H1 (cell line): ENCODE data around the gene ANGPTL2. TPM values are rescaled to one million over a fixed set of nuclear protein-coding genes. Genes with fewer than 3 reads are reported as not detected.

Experiments used
- CTCF ChIA-PET: fragments of 300-600 bp; sonication (Branson Sonifier 250); formaldehyde crosslinking; loops from one replicate; lab custom pipeline; 2021; ENCODE audit not compliant: partially characterized antibody; lab: Charles Lee
- POLR2A ChIA-PET: fragments of 300-600 bp; sonication (Branson Sonifier 250); formaldehyde crosslinking; loops from one replicate; lab custom pipeline; 2021; ENCODE audit warnings: inconsistent platforms; ENCODE audit not compliant: partially characterized antibody; lab: Charles Lee
- DNase-seq, 2 experiments: peaks; one replicate each; pipeline versions ENCODE4 v3.0.0 to v3.0.0-alpha.2; 2010 to 2022; ENCODE audit warnings: low spot score in 2 of 2, low read depth in 1 of 2, mixed read lengths in 1 of 2
- FAIRE-seq: peaks from 2 replicates; lab custom pipeline; 2011; peaks lifted over from hg19 to GRCh38; lab: Jason Lieb, UNC
- H2AFZ ChIP-seq: 2 replicates; pipeline ENCODE4 v1.8.1; 2012; ENCODE audit warnings: low read length, inconsistent platforms
- H2AK5ac ChIP-seq: 2 replicates; pipeline ENCODE4 v1.6.1; 2013; ENCODE audit warnings: low read depth, low read length
- H2BK120ac ChIP-seq: replicated peaks from 2 replicates; pipeline ENCODE3; 2013; ENCODE audit warnings: low read depth, low read length, inconsistent platforms
- H2BK12ac ChIP-seq: 2 replicates; pipeline ENCODE4 v1.6.1; 2013; ENCODE audit warnings: low read depth, low read length
- H2BK15ac ChIP-seq: 2 replicates; pipeline ENCODE4 v1.6.1; 2013; ENCODE audit warnings: low read length
- H2BK20ac ChIP-seq: 2 replicates; pipeline ENCODE4 v1.6.1; 2013; ENCODE audit warnings: low read length
- H2BK5ac ChIP-seq: 2 replicates; pipeline ENCODE4 v1.6.1; 2013; ENCODE audit warnings: low read depth, low read length
- H3K14ac ChIP-seq: 2 replicates; pipeline ENCODE4 v1.6.1; 2013; ENCODE audit warnings: inconsistent platforms; ENCODE audit not compliant: insufficient read length
- H3K18ac ChIP-seq: 2 replicates; pipeline ENCODE4 v1.6.1; 2013; ENCODE audit warnings: low read length; ENCODE audit errors: extremely low read depth
- H3K23ac ChIP-seq: 2 replicates; pipeline ENCODE4 v1.6.1; 2013; ENCODE audit warnings: inconsistent platforms; ENCODE audit not compliant: insufficient read length
- H3K23me2 ChIP-seq: 2 replicates; pipeline ENCODE4 v1.6.1; 2013; ENCODE audit warnings: low read depth, low read length
- H3K27ac ChIP-seq: 2 replicates; pipeline ENCODE4 v1.6.1; 2011; ENCODE audit warnings: low read depth, low read length, inconsistent platforms
- H3K27me3 ChIP-seq, 4 experiments: replicated peaks in 1 of 4; 1 replicate in 1 of 4; 2 replicates in 3 of 4; pipeline versions ENCODE4 v1.6.1 to v1.8.1; 2011 to 2013; ENCODE audit warnings: low read length in 3 of 4, mild to moderate bottlenecking in 3 of 4, inconsistent platforms in 2 of 4, mixed read lengths in 2 of 4, moderate library complexity in 1 of 4; ENCODE audit not compliant: control insufficient read depth in 3 of 4, insufficient read depth in 3 of 4; ENCODE audit errors: extremely low read depth in 1 of 4
- H3K36me3 ChIP-seq, 4 experiments: 2 replicates each; pipeline versions ENCODE4 v1.6.1 to v1.8.1; 2011 to 2013; ENCODE audit warnings: mild to moderate bottlenecking in 4 of 4, low read length in 3 of 4, moderate library complexity in 2 of 4, control low read depth in 1 of 4, inconsistent platforms in 1 of 4; ENCODE audit not compliant: insufficient read depth in 4 of 4, control insufficient read depth in 2 of 4
- H3K4ac ChIP-seq: replicated peaks from 2 replicates; pipeline ENCODE3; 2013; ENCODE audit warnings: low read length, low read depth, mixed read lengths, inconsistent platforms; ENCODE audit not compliant: insufficient read length
- H3K4me1 ChIP-seq, 4 experiments: replicated peaks in 1 of 4; 1 replicate in 1 of 4; 2 replicates in 3 of 4; pipeline versions ENCODE4 v1.6.1 to v1.8.1; 2011 to 2013; ENCODE audit warnings: low read length in 3 of 4, inconsistent platforms in 2 of 4, mixed read lengths in 1 of 4; ENCODE audit not compliant: insufficient read depth in 4 of 4, control insufficient read depth in 3 of 4
- H3K4me2 ChIP-seq, 2 experiments: 2 replicates each; pipeline versions ENCODE4 v1.6.1 to v1.8.1; 2011 to 2013; ENCODE audit warnings: low read depth in 2 of 2, low read length in 2 of 2, control low read depth in 1 of 2, inconsistent platforms in 1 of 2, mild to moderate bottlenecking in 1 of 2; ENCODE audit not compliant: insufficient read depth in 1 of 2
- H3K4me3 ChIP-seq, 4 experiments: fragments of 200-600, 300-600 bp in 1 of 4; sonication (generic), shearing (Covaris generic), sonication (Bioruptor Twin) in 1 of 4; 2 replicates each; pipeline versions ENCODE4 v1.5.1 to v1.8.1; 2011 to 2016; ENCODE audit warnings: low read length in 4 of 4, low read depth in 3 of 4, control low read depth in 2 of 4, inconsistent platforms in 2 of 4, mild to moderate bottlenecking in 2 of 4, mixed read lengths in 1 of 4, moderate library complexity in 1 of 4; ENCODE audit not compliant: insufficient read depth in 2 of 4; ENCODE audit errors: extremely low read depth in 1 of 4
- H3K56ac ChIP-seq: replicated peaks from 2 replicates; pipeline ENCODE3; 2013; ENCODE audit warnings: low read depth, mild to moderate bottlenecking, mixed read lengths, low read length, inconsistent platforms; ENCODE audit not compliant: insufficient read length
- H3K79me1 ChIP-seq: 2 replicates; pipeline ENCODE4 v1.6.1; 2013; ENCODE audit warnings: low read depth, low read length, control low read depth
- H3K79me2 ChIP-seq, 2 experiments: 2 replicates each; pipeline versions ENCODE4 v1.6.1 to v1.8.1; 2012 to 2013; ENCODE audit warnings: low read length in 2 of 2, mild to moderate bottlenecking in 2 of 2, inconsistent platforms in 1 of 2; ENCODE audit not compliant: insufficient read depth in 2 of 2, control insufficient read depth in 1 of 2
- H3K9ac ChIP-seq, 4 experiments: replicated peaks in 1 of 4; 1 replicate in 1 of 4; 2 replicates in 3 of 4; pipeline versions ENCODE4 v1.6.1 to v1.8.1; 2011 to 2013; ENCODE audit warnings: low read depth in 3 of 4, low read length in 3 of 4, control low read depth in 2 of 4, mild to moderate bottlenecking in 2 of 4, moderate library complexity in 2 of 4, inconsistent platforms in 1 of 4; ENCODE audit errors: extremely low read depth in 1 of 4
- H3K9me3 ChIP-seq, 2 experiments: 2 replicates each; pipeline versions ENCODE4 v1.6.1 to v1.8.1; 2012 to 2013; ENCODE audit warnings: mild to moderate bottlenecking in 2 of 2, moderate library complexity in 2 of 2, control low read depth in 1 of 2, inconsistent platforms in 1 of 2, low read depth in 1 of 2, low read length in 1 of 2, mixed read lengths in 1 of 2; ENCODE audit not compliant: insufficient read depth in 2 of 2
- H4K20me1 ChIP-seq, 2 experiments: replicated peaks in 1 of 2; 2 replicates each; pipeline versions ENCODE3 to v1.8.1; 2011 to 2013; ENCODE audit warnings: inconsistent platforms in 2 of 2, low read length in 2 of 2, mild to moderate bottlenecking in 1 of 2; ENCODE audit not compliant: insufficient read depth in 2 of 2, control insufficient read depth in 1 of 2
- H4K5ac ChIP-seq: 2 replicates; pipeline ENCODE4 v1.6.1; 2013; ENCODE audit warnings: low read length, low read depth, mixed read lengths, inconsistent platforms; ENCODE audit not compliant: insufficient read length
- H4K8ac ChIP-seq: 2 replicates; pipeline ENCODE4 v1.8.0; 2013; ENCODE audit warnings: mild to moderate bottlenecking, moderate library complexity, low read length, inconsistent platforms; ENCODE audit not compliant: insufficient read depth; ENCODE audit errors: extremely low read depth
- H4K91ac ChIP-seq: replicated peaks from 2 replicates; pipeline ENCODE3; 2013; ENCODE audit warnings: low read length, mixed read lengths, inconsistent platforms; ENCODE audit not compliant: insufficient read length
- CBX5 ChIP-seq: fragments of 300-800, 300-1000 bp; sonication (generic); IDR thresholded peaks from 2 replicates; pipeline ENCODE4 v1.7.1; 2016; ENCODE audit warnings: antibody characterized with exemption, low read length, low read depth
- CEBPB ChIP-seq: IDR thresholded peaks from 2 replicates; pipeline ENCODE4 v1.6.1; 2012; ENCODE audit warnings: low read depth, low read length
- CHD1 ChIP-seq: IDR thresholded peaks from 2 replicates; pipeline ENCODE4 v1.6.1; 2012; ENCODE audit warnings: low read depth, low read length, improper control_type of control experiment
- EP300 ChIP-seq, 2 experiments: IDR thresholded peaks; 1 replicate in 1 of 2; 2 replicates in 1 of 2; pipeline ENCODE4 v1.6.1; 2011 to 2012; ENCODE audit warnings: low read depth in 2 of 2, low read length in 2 of 2, mild to moderate bottlenecking in 2 of 2, borderline replicate concordance in 1 of 2, inconsistent platforms in 1 of 2, moderate library complexity in 1 of 2
- EZH2 ChIP-seq: fragments of 200-600 bp; sonication (generic); IDR thresholded peaks from 2 replicates; pipeline ENCODE4 v1.7.1; 2012; ENCODE audit warnings: low read depth, mild to moderate bottlenecking, moderate library complexity, low read length, inconsistent platforms; ENCODE audit not compliant: severe bottlenecking
- HDAC6 ChIP-seq: IDR thresholded peaks from one replicate; pipeline ENCODE4 v1.7.1; 2012; ENCODE audit warnings: low read depth, mild to moderate bottlenecking, inconsistent platforms, low read length, moderate library complexity
- JUN ChIP-seq: IDR thresholded peaks from 2 replicates; pipeline ENCODE4 v1.6.1; 2011; ENCODE audit warnings: low read depth, mild to moderate bottlenecking, improper control_type of control experiment, low read length
- NRF1 ChIP-seq: IDR thresholded peaks from 2 replicates; pipeline ENCODE4 v1.6.1; 2011; ENCODE audit warnings: mild to moderate bottlenecking, low read depth, low read length, improper control_type of control experiment
- PHF8 ChIP-seq: fragments of 200-600 bp; sonication (generic); conservative IDR thresholded peaks from 2 replicates; pipeline ENCODE4 v1.7.1; 2012; ENCODE audit warnings: low read depth, mild to moderate bottlenecking, inconsistent platforms, low read length, moderate library complexity
- POU5F1 ChIP-seq: IDR thresholded peaks from 2 replicates; pipeline ENCODE4 v1.6.1; 2011; ENCODE audit warnings: low read depth, mild to moderate bottlenecking, low read length, moderate library complexity
- SIN3A ChIP-seq, 2 experiments: IDR thresholded peaks in 1 of 2; conservative IDR thresholded peaks in 1 of 2; 2 replicates each; pipeline ENCODE4 v1.6.1; 2011 to 2012; ENCODE audit warnings: low read length in 2 of 2, improper control_type of control experiment in 1 of 2, low read depth in 1 of 2, mild to moderate bottlenecking in 1 of 2
- TCF12 ChIP-seq: IDR thresholded peaks from 2 replicates; pipeline ENCODE4 v1.6.1; 2011; ENCODE audit warnings: low read depth, mild to moderate bottlenecking, low read length
- YY1 ChIP-seq: IDR thresholded peaks from 2 replicates; pipeline ENCODE4 v1.6.1; 2011; ENCODE audit warnings: low read depth, mild to moderate bottlenecking, low read length
- WGBS, 2 experiments: shearing (Covaris generic) in 1 of 2; methylation state at CpG; one replicate each; pipeline versions ENCODE4 v1.1.6 to v1.1.7; 2013 to 2015; ENCODE audit warnings: low lambda C conversion rate in 2 of 2, mixed read lengths in 2 of 2, inconsistent platforms in 1 of 2, low coverage in 1 of 2, missing lambda C conversion rate in 1 of 2; ENCODE audit not compliant: insufficient replicate concordance in 2 of 2, insufficient coverage in 1 of 2, insufficient read length in 1 of 2; ENCODE audit errors: extremely low coverage in 1 of 2, missing lambda C conversion rate in 1 of 2; 5-methylcytosine and 5-hydroxymethylcytosine counted together
- polyA plus RNA-seq, 7 experiments: library from polyadenylated mRNA; depleted of rRNA in 3 of 7; stranded (reverse) in 5 of 7; unstranded in 2 of 7; fragments of >200 nt in 5 of 7; fragments of 200-250 nt in 2 of 7; gene quantifications; 1 replicate in 5 of 7; 2 replicates in 1 of 7; 4 replicates in 1 of 7; pipeline versions ENCODE4 v1.2.1 to v1.2.3, GENCODE V29; 2011 to 2013; ENCODE audit warnings: missing spikeins in 2 of 7, mixed read lengths in 2 of 7
- total RNA-seq: library from RNA; stranded (reverse); fragmentation: NEBNext Ultra II Directional; extraction: Animal tissue kit (Norgen Biotek cat#: 25700); gene quantifications from 2 replicates; pipeline ENCODE4 v1.2.1, GENCODE V29; 2021

ANGPTL2 gene
- total and polyA plus RNA-seq, 2 of the 8 experiments (the other 6 are each of a cell fraction or from before 2014, with no cell fraction given) = 9.0 to 10.6 TPM

DNA sequence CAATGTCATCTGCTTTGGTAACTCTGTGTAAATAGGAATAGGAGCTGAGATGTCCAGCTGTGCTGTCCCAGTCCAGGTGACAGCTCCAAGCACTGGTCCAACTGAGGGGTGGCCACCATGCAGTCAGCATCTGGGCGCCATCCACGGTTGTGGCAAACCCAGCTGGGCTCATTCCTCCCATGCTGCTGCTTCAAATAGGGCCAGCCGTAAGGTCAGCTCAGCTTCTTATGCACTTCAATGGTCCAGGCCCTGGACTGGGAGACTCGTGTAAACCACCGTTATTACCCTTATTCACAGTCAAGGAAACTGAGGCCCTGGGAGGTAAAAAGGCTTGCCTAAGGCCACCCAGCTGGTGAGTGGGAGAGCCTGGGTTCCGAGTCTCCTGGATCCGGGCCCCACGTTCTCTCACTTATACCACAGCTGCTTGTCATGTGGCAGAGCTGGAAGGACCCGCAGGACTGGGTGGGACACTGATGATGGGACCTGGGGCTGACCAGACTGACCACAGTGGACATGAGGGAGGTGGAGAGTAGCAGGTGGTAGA lies 38.7 kb upstream of the ANGPTL2 start:
- Histone ChIP-seq H3K23ac (no peak overlapping the region), H2BK20ac (no peak overlapping the region), H2BK120ac (no peak overlapping the region), H4K20me1 (no peaks in the 10 kb centered on the region), H3K4me3 (no peak overlapping the region), H2BK5ac (no peak overlapping the region), H3K4ac (no peak overlapping the region), H2BK15ac (no peak overlapping the region), H3K9me3 (no peaks in the 10 kb centered on the region), H3K27me3 (no peaks in the 10 kb centered on the region), H2BK12ac (peak overlapping the region; percentile 10; the same call in 1 of the 2 replicates), H4K5ac (no peak overlapping the region), H3K23me2 (no peaks in the 10 kb centered on the region), H4K8ac (peak overlapping the region; percentile 40; the same call in 1 of the 2 replicates), H3K9ac (no peak overlapping the region; a peak in 1 of 7 replicates), H3K56ac (no peak overlapping the region), H3K79me1 (no peaks in the 10 kb centered on the region), H4K91ac (no peak overlapping the region), H2AK5ac (0 out of 2 replicates have a peak overlapping the region, but pooled peaks have one; percentile 57), H2AFZ (no peak overlapping the region), H3K14ac (no peak overlapping the region), H3K36me3 (no peaks in the 10 kb centered on the region), H3K18ac (no peak overlapping the region), H3K4me1 (peaks cover 3 to 12% (median 8%) of the 10 kb centered on the region in 4 experiments), H3K27ac (no peak overlapping the region), H3K4me2 (no peak overlapping the region), H3K79me2 (no peaks in the 10 kb centered on the region)
- ChIA-PET CTCF (interaction anchor here (0.6 to 4.2 kb wide), 12 partner anchors 11 to 220 kb away, joined by 3 to 29 read pairs (median 5); partner anchors contain the start of gene ANGPTL2), POLR2A (interaction anchor here (1.1 kb wide), 1 partner anchor 36 kb away, joined by 3 read pairs; no protein-coding TSS in a partner anchor)
- WGBS, 2 experiments = 92% methylated on average over 9 of the region's 9 CpGs; no CpG with 5 or more reads in 1 of the 2 experiments
- FAIRE-seq = no peak
- DNase-seq = no peak
- TF ChIP-seq POU5F1 (no peak), SIN3A (conservative IDR thresholded peaks at IDR 0.05 in 1 of 2, IDR thresholded peaks at IDR 0.05 in 1 of 2; ENCODE audit: low read depth in 1 of 2, low read length in 2 of 2) (no peak), EP300 (IDR thresholded peaks at IDR 0.05; ENCODE audit: borderline replicate concordance in 1 of 2, low read depth in 2 of 2, low read length in 2 of 2) (no peak), CEBPB (no peak), NRF1 (no peak), HDAC6 (no peak), EZH2 (no peak), PHF8 (no peak), JUN (no peak), CBX5 (no peak), CHD1 (no peak), TCF12 (no peak), YY1 (no peak)
